ENCODE results near the gene OXTR.

OXTR gene

DNA sequence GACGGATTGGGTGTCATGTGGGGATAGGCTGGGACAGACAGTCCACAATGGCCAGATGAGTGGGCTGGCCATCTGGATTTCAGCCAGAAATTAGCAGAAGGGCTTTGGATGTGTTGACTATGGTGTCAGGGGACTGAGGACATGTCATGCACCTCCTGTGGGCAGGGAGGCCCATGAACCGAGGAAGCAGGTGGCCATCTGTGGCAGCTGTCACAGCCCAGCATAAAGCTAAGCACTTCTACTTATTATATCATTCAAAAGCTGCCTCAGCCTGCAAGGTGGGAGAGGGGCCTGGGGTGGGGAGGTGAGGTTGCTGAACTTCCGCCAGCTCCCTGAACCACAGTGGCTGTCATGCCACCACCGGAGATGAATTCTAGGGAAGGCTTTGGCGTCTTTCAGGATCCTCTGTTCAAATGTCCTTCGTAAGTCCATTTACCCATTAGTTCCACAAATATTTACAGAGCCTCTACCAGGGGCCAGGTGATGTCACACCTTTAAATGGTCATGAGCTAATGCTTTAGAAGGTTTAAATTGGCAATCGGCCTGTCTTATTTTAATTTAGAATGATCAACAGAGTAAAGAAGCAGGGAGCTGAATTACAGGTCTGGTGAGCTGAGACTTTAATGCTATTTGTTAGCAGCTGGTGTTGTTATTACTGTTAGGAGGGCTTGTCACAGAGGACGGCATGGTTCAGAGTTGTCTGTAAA is 59.5 kb downstream of the OXTR start:
- no peak for DNase-seq

DNA sequence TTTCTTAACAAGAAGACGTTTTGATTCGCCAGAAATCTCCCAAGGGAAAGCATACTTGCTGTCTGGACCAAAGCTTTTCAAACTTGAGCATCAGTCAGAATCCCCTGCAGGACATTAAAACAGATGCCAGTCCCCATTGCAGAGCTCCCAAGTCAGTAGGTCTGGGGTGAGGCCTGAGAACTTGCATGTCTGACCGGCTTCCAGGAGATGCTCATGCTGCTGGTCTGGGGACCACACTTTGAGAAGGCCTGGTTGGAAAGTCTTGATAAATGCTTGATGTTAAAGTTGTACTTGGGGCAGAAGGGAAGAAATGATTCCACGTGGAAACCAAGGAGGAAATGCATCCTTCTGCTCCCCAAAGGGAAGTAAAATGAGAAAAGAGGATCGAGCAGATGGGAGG is 60.1 kb downstream of the OXTR start:
- DNase-seq, result no peak

DNA sequence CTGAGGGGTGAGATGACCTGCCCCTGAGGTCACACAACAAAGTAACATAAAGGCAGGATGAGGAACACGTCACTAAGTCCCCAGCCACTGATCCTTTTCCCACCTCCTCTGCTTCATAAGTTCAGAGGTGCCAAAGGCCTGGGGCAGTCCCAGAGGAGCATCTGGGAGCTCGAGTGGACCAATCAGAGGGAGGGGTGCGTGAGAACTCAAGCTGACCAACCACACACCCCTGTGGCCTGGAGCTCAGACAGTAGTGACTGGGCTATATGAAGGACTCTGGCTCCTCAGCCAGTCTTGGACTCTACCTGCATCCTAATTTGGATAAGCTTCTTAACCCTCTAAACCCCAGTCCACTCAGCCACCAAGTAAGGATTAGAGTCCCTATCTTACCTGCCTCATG is 63.8 kb downstream of the OXTR start:
- no peak for DNase-seq

DNA sequence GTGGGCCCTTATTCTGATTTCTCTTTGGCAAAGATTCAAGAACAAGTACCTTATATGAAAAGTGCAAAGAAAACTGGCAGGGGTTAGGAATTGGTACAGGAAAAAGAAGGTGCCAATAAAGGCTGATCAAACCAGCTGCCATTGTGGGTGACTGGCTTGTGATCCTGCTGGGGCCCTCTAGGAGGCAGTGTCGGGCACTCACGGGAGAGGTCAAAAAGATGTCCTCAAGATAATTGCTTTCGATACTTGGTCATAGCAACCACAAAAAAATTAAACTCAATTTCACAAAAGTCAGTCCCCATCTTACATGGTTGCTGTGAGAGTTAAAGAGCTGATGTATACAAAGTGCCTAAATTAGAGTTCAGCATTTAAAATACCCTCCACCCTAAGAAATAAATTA is 66.9 kb downstream of the OXTR start:
- DNase-seq, result peak in 1 of 2 donors; percentile 6

Data from stimulated activated CD4-positive, alpha-beta T cell treated with anti-CD3 and anti-CD28 coated beads, Interleukin-2, amount 100 ng/mL, for 24 hours (primary cell).